ENCODE data around the gene COP1.

COP1 gene

GRCh38 chr1:175963740-175964139 lies 243.3 kb downstream of the COP1 start:
- DNase-seq (ENCODE audit: low spot score): no peak

DNA sequence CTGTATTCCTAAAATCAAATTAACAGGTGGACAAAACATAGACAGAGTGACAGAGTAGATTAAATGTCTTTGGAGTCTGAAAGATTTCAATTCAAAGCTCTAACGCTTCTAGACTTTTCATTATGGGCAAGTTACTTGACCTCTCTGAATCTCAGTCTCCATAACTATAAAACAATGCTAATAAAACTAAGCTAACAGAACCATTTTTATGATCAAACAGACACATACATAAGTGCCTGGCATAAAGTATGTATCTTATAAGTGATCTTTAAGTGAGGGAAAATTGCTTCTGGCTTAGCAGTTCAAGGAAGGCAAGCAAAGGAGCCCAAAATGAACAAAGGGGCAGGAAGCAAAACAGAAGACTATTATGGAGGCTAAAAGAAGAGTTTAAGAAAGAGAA lies 246.9 kb downstream of the COP1 start:
- no peak for DNase-seq (ENCODE audit: low spot score)

DNA sequence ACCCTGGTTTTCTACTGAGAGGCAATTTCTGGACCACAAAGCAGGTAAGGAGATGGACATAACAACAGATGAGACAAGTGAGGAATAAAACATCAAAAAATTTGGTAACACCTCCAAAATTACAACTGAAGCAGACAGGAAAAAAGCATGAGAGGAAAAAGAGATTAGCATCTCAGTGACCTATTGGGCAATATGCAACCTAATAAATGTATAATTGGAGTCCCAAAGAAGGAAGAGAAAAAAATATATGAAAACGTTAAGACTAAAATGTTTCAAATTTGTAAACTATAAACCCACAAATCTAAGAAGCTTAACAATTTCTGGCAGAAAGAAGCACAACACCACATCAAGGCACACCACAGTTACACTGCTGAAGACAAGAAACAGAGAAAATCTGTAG lies 255.5 kb downstream of the COP1 start:
- DNase-seq (ENCODE audit: low spot score): no peak

GRCh38 chr1:175947771-175948170 lies 259.3 kb downstream of the COP1 start:
- no peak for DNase-seq (ENCODE audit: low spot score)

- no peak for DNase-seq (ENCODE audit: low spot score)
These were observed 262.5 kb downstream of the COP1 start for GRCh38 chr1:175944591-175944990.

DNA sequence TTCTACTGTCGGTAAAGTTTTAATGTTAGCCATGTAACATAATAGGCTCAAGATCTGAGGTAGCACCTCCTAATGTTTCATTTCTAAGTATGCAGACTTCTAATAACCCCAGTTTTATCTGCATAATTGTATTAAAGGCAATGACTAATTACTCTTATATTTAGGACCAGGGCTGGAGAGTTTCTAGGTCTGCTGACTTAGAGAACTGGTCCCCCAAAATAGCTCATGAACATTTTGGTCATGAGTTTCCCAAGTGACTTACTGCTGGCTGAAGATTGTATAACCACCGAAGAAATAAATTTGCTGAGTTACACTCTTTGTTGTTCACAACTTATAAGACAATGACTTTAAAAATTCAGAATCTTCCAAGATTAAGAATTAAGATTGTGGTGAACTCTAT lies 265.9 kb downstream of the COP1 start:
- DNase-seq (ENCODE audit: low spot score): no peak

DNA sequence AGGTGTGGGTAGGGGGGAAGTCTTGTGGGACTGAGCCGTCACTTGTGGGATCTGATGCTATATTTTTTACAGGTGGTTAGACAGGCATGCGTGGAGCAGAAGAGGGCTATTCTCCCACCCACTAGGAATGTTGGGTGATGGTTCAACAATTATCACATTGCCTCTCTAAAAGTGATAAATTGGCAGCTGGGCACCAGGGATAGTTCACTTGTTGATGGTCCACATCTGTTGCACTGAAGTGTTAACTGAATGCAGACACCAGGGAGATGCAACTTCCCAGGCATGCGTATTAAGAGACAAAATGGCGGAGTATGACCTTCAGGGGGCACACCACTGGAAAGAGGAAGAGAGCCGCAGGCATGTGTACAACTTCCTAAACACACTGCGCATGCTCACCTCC lies 270.4 kb downstream of the COP1 start:
- DNase-seq (ENCODE audit: low spot score): no peak

DNA sequence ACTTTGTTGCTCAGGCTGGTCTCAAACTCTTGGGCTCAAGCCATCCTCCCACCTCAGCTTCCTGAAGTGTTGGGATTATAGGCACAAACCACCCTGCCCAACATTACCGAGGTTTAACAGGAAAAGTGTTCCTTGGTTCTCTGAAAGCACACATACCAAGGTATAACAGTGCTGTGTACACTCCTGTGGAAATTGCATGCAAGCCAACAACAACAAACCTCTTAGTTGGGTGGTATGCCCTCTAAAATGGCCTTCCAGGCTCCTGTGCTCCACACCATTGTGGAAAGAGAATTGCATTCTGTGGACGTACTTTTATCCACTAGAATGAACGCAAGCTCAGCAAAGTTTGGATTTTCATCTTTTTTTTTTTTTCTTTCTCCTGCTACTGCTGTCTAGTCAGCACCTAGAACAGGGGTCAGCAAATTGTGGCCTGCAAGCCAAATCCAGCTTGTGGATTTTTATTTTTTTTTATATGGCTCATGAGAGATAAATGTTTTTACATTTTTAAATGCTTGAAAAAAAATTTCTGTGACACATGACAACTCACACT lies 271.4 kb downstream of the COP1 start:
- no peak for DNase-seq (ENCODE audit: low spot score)

DNA sequence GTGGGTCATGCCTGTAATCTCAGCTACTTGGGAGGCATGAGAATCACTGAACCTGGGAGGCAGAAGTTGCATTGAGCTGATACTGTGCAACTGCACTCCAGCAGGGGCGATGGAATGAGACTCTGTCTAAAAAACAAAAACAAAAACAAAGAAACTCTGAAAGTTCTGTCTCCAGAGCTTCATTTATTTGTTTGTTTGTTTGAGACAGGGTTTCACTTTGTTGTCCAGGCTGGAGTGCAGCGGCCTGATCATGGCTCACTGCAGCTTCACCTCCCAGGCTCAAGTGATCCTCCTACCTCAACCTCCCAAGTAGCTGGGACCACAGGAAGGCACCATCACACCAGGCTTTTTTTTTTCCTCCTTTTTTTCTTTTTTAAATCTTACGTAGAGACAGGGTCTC lies 271.9 kb downstream of the COP1 start:
- DNase-seq (ENCODE audit: low spot score): no peak

DNA sequence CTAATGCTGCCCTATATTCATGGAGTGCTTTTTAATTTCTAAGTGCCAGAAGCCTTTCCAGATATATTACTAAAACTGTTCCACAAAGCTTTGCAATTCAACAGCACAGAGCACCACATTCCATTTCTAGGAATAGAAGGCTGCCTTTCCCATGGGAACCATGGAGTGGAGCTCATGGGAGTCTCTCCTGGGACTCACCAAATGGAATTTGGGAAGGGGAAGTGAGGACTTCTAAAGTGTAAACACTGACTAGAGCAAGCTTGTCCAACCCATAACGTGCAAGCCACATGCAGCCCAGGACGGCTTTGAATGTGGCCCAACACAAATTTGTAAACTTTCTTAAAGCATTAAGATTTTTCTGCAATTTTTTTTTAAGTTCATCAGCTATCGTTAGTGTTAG lies 273.3 kb downstream of the COP1 start:
- no peak for DNase-seq (ENCODE audit: low spot score)

GRCh38 chr1:175927944-175928343 lies 279.1 kb downstream of the COP1 start:
- DNase-seq (ENCODE audit: low spot score): no peak

GRCh38 chr1:175922254-175922881 lies 284.7 kb downstream of the COP1 start:
- no peak for DNase-seq (ENCODE audit: low spot score)

GRCh38 chr1:175920381-175920780 lies 286.7 kb downstream of the COP1 start:
- no peak for DNase-seq (ENCODE audit: low spot score)

- no peak for DNase-seq (ENCODE audit: low spot score)
These were observed 288.1 kb downstream of the COP1 start for GRCh38 chr1:175919001-175919400.

- no peak for DNase-seq (ENCODE audit: low spot score)
These were observed 288.7 kb downstream of the COP1 start for GRCh38 chr1:175918364-175918801.

- DNase-seq (ENCODE audit: low spot score): no peak
These were observed 293.0 kb downstream of the COP1 start for GRCh38 chr1:175914115-175914514.

DNA sequence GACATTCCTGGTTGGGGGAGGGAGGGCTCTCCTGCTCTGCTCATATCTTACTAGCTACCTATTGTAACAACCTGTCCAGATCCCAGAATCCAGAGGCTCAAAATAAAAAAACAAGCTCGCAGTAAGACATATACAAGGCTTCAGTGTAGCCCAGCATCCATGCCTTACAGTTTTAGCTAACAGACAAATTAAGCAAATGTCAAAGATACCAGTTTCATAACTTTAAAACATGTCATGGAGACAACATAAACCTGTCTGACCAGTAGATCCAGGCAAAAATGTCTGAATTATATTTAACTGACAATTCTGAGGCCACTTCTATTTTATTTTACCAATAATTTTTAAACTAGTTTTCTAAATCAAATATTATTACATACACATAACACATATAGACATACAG lies 295.9 kb downstream of the COP1 start:
- DNase-seq (ENCODE audit: low spot score): no peak

DNA sequence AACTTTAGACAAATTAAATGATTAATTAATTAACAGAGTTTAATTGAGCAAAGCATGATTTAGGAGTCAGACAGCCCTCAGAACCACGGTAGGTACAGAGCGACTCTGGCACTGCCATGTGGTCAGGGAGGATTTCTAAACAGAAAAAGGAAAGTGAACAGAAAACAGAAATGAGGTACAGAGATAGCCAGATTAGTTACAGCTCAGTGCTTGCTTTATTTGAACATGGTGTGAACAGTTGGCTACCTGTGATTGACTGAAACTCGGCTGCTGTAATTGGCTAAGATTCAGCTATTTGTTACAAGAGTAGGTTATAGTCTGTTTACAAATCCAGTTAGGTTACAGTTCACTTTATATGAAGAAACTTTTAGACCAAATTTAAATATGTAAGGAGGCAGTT lies 300.7 kb downstream of the COP1 start:
- no peak for DNase-seq (ENCODE audit: low spot score)

- DNase-seq (ENCODE audit: low spot score): no peak
These were observed 302.3 kb downstream of the COP1 start for GRCh38 chr1:175904808-175905207.

DNA sequence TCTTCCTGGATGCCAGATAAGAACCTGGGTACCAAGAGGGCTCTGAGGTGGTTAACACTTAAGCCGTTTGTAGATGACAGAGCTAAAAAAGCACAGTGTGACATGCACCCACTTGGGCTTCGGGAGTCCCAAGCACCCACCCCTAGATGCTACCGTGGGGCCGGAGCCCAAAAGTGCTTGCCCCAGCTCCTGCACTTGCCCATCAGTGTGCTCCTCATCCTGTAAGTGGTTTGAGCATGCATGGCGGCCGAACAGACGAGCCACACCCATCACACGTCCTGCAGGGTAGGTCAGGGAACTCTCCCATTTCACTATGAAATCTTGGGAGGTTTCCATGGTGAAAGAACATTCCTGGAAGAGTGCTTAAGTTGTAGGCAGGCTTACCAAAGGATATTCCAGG lies 304.8 kb downstream of the COP1 start:
- DNase-seq (ENCODE audit: low spot score): no peak

DNA sequence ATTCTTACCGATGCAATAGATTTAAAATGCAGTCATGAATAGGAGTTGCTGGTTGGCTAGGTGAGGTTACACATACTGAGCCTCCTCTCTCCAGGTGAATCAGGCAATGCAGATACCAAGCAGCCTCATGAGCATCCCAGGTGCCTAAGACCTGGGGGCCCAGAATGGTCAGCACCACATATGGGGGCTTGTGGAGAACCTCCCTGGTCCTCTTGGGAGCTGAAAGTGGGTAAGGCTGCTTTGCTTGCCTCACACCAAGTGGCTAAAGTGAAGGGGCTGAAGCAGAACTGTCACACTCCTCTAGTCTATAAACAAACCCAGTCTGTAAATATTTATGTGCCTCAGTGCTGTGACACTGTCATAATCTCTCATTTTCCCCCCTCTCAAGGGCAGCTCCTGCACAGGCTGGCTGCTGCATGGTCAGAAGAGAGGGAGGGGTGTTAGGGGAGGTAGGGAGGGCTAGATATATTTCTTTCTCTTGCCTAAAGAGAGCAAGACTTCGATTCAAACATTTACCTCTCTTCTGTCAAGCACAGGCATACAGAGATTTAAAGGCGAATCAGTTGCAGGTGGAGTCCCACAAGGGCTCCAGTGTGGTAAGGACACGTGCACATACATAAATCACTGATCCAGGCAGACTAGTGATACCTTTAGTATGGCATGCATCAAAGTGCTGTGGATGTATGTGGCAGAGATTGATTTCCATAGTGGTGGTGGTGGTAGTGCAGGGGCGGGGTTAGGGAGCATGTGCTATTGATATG lies 305.8 kb downstream of the COP1 start:
- no peak for DNase-seq (ENCODE audit: low spot score)

- DNase-seq (ENCODE audit: low spot score): no peak
These were observed 306.9 kb downstream of the COP1 start for GRCh38 chr1:175900171-175900570.

DNA sequence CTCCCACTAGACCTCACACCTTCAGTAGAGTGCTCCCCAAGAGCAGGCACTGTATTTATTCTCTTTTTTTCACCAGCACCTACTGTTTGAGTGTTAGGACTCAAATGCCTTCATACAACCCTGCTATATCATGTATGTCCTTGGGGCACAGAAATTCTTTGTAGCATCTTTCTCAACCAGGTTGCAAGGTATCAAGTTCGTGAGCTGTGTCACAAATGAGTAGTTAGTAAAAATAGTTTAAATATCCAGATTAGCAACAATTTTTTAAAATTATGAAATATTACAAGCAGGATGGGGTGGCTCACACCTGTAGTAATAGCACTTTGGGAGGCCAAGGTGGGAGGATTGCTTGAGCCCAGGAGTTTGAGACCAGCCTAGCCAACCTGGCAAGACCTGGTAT lies 311.1 kb downstream of the COP1 start:
- no peak for DNase-seq (ENCODE audit: low spot score)
